ENCODE measurements around the gene SCG5.

GRCh38 chr15:32668942-32669341 lies 27.4 kb downstream of the SCG5 start:
- TF ChIP-seq PATZ1 (CRISPR knock-in tag; IDR thresholded peaks at IDR 0.05; ENCODE audit: borderline replicate concordance) (no peak), ZNF565 (CRISPR knock-in tag; conservative IDR thresholded peaks at IDR 0.05; ENCODE audit: low read depth) (no peak), ESRRG (CRISPR knock-in tag; IDR thresholded peaks at IDR 0.05) (no peak), ZFP3 (CRISPR knock-in tag; IDR thresholded peaks at IDR 0.05) (no peak), TSHZ2 (CRISPR knock-in tag; IDR thresholded peaks at IDR 0.05) (no peak), CREB5 (CRISPR knock-in tag; IDR thresholded peaks at IDR 0.05; ENCODE audit: low read depth) (no peak), ZFP30 (CRISPR knock-in tag; IDR thresholded peaks at IDR 0.05) (no peak)

Data from SK-N-SH treated with all-trans-retinoic acid at 6 μM for 48 hours (cell line).